ENCODE data around the gene SLC35F6. TPM values are rescaled to one million over a fixed set of nuclear protein-coding genes. Genes with fewer than 3 reads are reported as not detected.

Gene SLC35F6
- total and polyA plus RNA-seq, 2 donors (not counting 1 experiment from before 2014, with no cell fraction given), result 10.4 to 15.2 TPM

DNA sequence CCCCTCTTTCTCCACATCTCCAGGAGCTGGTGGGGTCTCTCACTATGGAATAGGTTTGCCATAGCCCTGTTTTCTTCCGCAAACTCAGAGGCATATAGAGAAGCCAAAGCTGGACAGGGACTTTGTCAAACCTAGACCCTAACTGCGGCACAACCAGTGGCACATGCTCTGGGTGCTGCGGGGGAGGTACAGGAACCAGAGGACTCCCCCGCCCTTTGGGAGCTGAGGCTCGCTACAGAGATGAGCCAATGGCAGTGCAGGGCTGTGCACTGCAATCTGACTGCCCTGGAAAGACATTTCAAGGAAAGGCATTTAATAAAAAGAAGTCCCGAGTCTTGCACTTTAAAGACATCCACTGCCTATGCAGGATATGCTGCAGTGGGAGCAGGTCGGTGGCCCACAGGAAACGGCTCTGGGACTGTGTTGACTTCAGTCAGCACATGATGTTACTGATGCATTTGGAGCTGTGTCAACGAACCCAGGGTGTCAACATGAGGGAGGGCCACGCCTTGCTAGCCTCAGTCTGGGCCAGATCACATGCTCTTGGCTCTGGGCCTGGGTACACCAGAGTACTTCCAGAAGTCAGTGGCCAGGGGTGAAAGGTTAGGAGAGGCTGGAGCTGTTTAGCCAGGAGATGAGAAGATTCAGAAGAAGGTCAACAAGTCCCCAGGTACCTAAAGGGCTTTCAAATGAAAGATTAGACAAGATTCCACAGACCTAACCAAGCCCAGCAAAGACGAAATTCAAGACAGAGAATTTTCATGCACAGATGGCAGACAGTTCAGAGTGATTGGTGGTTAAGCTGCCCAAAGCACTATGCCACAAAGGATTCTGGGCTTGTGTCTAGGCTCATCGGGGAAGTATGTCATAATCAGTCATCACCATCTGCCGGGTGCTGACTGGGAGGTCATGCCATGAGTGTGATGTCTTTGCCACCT, 8.2 kb downstream of the SLC35F6 start:
- ATAC-seq (ENCODE audit: low read depth) (no peak), DNase-seq (no peak)
- WGBS (ENCODE audit: insufficient coverage), result 61% methylated on average over 11 of the region's 13 CpGs
- TF ChIP-seq, protein P1, sequence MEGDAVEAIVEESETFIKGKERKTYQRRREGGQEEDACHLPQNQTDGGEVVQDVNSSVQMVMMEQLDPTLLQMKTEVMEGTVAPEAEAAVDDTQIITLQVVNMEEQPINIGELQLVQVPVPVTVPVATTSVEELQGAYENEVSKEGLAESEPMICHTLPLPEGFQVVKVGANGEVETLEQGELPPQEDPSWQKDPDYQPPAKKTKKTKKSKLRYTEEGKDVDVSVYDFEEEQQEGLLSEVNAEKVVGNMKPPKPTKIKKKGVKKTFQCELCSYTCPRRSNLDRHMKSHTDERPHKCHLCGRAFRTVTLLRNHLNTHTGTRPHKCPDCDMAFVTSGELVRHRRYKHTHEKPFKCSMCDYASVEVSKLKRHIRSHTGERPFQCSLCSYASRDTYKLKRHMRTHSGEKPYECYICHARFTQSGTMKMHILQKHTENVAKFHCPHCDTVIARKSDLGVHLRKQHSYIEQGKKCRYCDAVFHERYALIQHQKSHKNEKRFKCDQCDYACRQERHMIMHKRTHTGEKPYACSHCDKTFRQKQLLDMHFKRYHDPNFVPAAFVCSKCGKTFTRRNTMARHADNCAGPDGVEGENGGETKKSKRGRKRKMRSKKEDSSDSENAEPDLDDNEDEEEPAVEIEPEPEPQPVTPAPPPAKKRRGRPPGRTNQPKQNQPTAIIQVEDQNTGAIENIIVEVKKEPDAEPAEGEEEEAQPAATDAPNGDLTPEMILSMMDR (IDR thresholded peaks at IDR 0.05), result no peak
- TF ChIP-seq EZH2 (IDR thresholded peaks at IDR 0.05; ENCODE audit: borderline replicate concordance, insufficient read depth, low read depth, low read length, poor library complexity, severe bottlenecking), result no peak
- Mint-ChIP-seq H3K27me3 (no peaks in the 10 kb centered on the region), H3K4me1 (peaks cover 15% of the 10 kb centered on the region), H3K9me3 (ENCODE audit: insufficient read depth) (no peaks in the 10 kb centered on the region), H3K4me3 (no peak overlapping the region), H3K27ac (no peak overlapping the region)
- ChIA-PET CTCF (no interaction called here), POLR2A (no interaction called here)
- H3K4me1 ChIP-seq (ENCODE audit: control insufficient read depth in 2 of 2, insufficient read depth in 2 of 2, low read length in 2 of 2), result no peaks in the 10 kb centered on the region
- H3K9me3 ChIP-seq (ENCODE audit: control extremely low read depth in 1 of 3, control insufficient read depth in 2 of 3, insufficient read depth in 1 of 3, low read length in 2 of 3), result no peaks in the 10 kb centered on the region
- intact Hi-C loops (cut with micrococcal nuclease), result no loop called here
- H3K4me2 ChIP-seq (replicated peaks; ENCODE audit: low read depth, low read length, poor library complexity, severe bottlenecking), result no peak overlapping the region
- H2AFZ ChIP-seq (ENCODE audit: insufficient read depth, low read depth, low read length, poor library complexity, severe bottlenecking), result no peak overlapping the region
- H3K27ac ChIP-seq (ENCODE audit: low read length in 2 of 2), result no peak overlapping the region
- H3K36me3 ChIP-seq (replicated peaks in 1 of 2; ENCODE audit: control extremely low read depth in 1 of 2, control insufficient read depth in 1 of 2, extremely low read depth in 1 of 2, insufficient read depth in 2 of 2, low read length in 1 of 2), result peaks cover 0 to 32% of the 10 kb centered on the region in 2 experiments
- H4K20me1 ChIP-seq (ENCODE audit: control insufficient read depth, insufficient read depth, low read length, poor library complexity, severe bottlenecking), result peaks cover 43% of the 10 kb centered on the region
- H3K4me3 ChIP-seq (ENCODE audit: control extremely low read depth in 1 of 5, extremely low read depth in 1 of 5, insufficient read depth in 1 of 5, low read depth in 2 of 5, low read length in 4 of 5), result no peak overlapping the region
- H3K79me2 ChIP-seq (ENCODE audit: control insufficient read depth, insufficient read depth, low read length), result peaks cover 27% of the 10 kb centered on the region
- no peak overlapping the region for H3K9ac ChIP-seq (ENCODE audit: low read length)
- H3K27me3 ChIP-seq (replicated peaks in 1 of 4; ENCODE audit: control extremely low read depth in 1 of 4, control insufficient read depth in 3 of 4, insufficient read depth in 4 of 4, low read length in 3 of 4), result no peaks in the 10 kb centered on the region

DNA sequence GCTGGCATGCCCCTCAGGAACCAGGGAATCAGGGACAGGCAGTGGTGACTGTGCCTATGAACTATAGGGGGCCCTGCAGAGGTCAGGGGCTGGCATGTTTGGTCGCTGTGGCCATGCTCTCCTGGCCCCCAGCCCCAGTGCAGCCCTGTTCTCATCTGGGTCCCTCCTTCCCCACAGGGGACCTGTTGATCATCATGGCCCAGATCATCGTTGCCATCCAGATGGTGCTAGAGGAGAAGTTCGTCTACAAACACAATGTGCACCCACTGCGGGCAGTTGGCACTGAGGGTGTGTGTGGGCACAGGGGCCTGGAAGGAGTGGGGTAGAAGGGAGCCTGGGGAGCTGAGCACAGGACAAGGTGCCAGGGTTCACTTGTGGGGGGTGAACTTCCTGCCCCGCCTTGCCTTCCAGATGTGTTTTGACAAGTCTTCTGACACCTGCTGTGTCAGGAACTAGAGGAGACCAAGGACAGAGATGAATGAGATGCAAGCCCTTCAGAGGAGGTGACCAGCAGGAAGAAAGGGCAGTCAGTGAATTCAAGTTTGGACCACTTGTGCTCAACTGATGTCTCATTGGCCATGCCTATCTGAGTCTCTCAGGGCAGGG, 12.2 kb downstream of the SLC35F6 start:
- CTCF ChIA-PET, result no interaction called here
- ATAC-seq (ENCODE audit: low read depth) (no peak), DNase-seq (no peak)
- TF ChIP-seq, protein P1 (IDR thresholded peaks at IDR 0.05), result no peak
- no peak for TF ChIP-seq EZH2 (IDR thresholded peaks at IDR 0.05; ENCODE audit: borderline replicate concordance, insufficient read depth, low read depth, low read length, poor library complexity, severe bottlenecking)
- 97% methylated on average over 5 of the region's 5 CpGs for WGBS (ENCODE audit: insufficient coverage)
- no peaks in the 10 kb centered on the region for H3K9me3 Mint-ChIP-seq (ENCODE audit: insufficient read depth)
- Histone ChIP-seq H3K27ac (ENCODE audit: low read length in 2 of 2) (no peak overlapping the region), H3K9ac (ENCODE audit: low read length) (no peak overlapping the region), H3K36me3 (replicated peaks in 1 of 2; ENCODE audit: control extremely low read depth in 1 of 2, control insufficient read depth in 1 of 2, extremely low read depth in 1 of 2, insufficient read depth in 2 of 2, low read length in 1 of 2) (peaks cover 3 to 57% of the 10 kb centered on the region in 2 experiments), H3K4me3 (ENCODE audit: control extremely low read depth in 1 of 5, extremely low read depth in 1 of 5, insufficient read depth in 1 of 5, low read depth in 2 of 5, low read length in 4 of 5) (no peak overlapping the region), H3K4me1 (ENCODE audit: control insufficient read depth in 2 of 2, insufficient read depth in 2 of 2, low read length in 2 of 2) (no peaks in the 10 kb centered on the region), H2AFZ (ENCODE audit: insufficient read depth, low read depth, low read length, poor library complexity, severe bottlenecking) (no peak overlapping the region), H3K79me2 (ENCODE audit: control insufficient read depth, insufficient read depth, low read length) (peaks cover 7% of the 10 kb centered on the region), H4K20me1 (ENCODE audit: control insufficient read depth, insufficient read depth, low read length, poor library complexity, severe bottlenecking) (peaks cover 20% of the 10 kb centered on the region), H3K27me3 (replicated peaks in 1 of 4; ENCODE audit: control extremely low read depth in 1 of 4, control insufficient read depth in 3 of 4, insufficient read depth in 4 of 4, low read length in 3 of 4) (no peaks in the 10 kb centered on the region), H3K4me2 (replicated peaks; ENCODE audit: low read depth, low read length, poor library complexity, severe bottlenecking) (no peak overlapping the region), H3K9me3 (ENCODE audit: control extremely low read depth in 1 of 3, control insufficient read depth in 2 of 3, insufficient read depth in 1 of 3, low read length in 2 of 3) (no peaks in the 10 kb centered on the region)
- peaks cover 5% of the 10 kb centered on the region for H3K4me1 Mint-ChIP-seq
- H3K4me3 Mint-ChIP-seq, result no peak overlapping the region
- H3K27me3 Mint-ChIP-seq, result no peaks in the 10 kb centered on the region
- intact Hi-C loops (cut with micrococcal nuclease), result no loop called here
- POLR2A ChIA-PET, result no interaction called here
- H3K27ac Mint-ChIP-seq, result no peak overlapping the region

All from B cell (primary cell).